NCI-H1092 (cell line): Measurements from ENCODE around the gene TIGD1.

Source experiments
- DNase-seq: peaks from one replicate; lab custom pipeline; 2025; lab: John Stamatoyannopoulos, UW

TIGD1 gene

GRCh38 chr2:232550354-232551249 is at the start of gene TIGD1, which contains the start of gene EIF4E2:
Gene TIGD1 (minus strand): TSS chr2:232550557. CDS start chr2:232549882, 675 bp downstream.
Gene EIF4E2 (plus strand): TSS chr2:232550689. CDS start chr2:232550725, 36 bp downstream.
- DNase-seq, result peak; percentile 83

- DNase-seq, result no peak
Observed at GRCh38 chr2:232598293-232598692, 47.9 kb upstream of the TIGD1 start.

GRCh38 chr2:232597362-232598079 is 47.2 kb upstream of the TIGD1 start:
- no peak for DNase-seq

- DNase-seq, result no peak
Observed at GRCh38 chr2:232593982-232594381, 43.6 kb upstream of the TIGD1 start.

- DNase-seq, result no peak
Observed at GRCh38 chr2:232592772-232593395, 42.5 kb upstream of the TIGD1 start.

- no peak for DNase-seq
Observed at GRCh38 chr2:232588680-232589585, 38.6 kb upstream of the TIGD1 start.

- DNase-seq, result no peak
Observed at GRCh38 chr2:232588031-232588430, 37.7 kb upstream of the TIGD1 start.

GRCh38 chr2:232587512-232587911 is 37.2 kb upstream of the TIGD1 start:
- no peak for DNase-seq

- DNase-seq, result no peak
Observed at GRCh38 chr2:232586943-232587505, 36.7 kb upstream of the TIGD1 start.

- no peak for DNase-seq
Observed at GRCh38 chr2:232584238-232584637, 33.9 kb upstream of the TIGD1 start.

- no peak for DNase-seq
Observed at GRCh38 chr2:232581725-232582124, 31.4 kb upstream of the TIGD1 start.

- DNase-seq, result no peak
Observed at GRCh38 chr2:232580648-232580981, 30.3 kb upstream of the TIGD1 start.

- no peak for DNase-seq
Observed at GRCh38 chr2:232578626-232579025, 28.3 kb upstream of the TIGD1 start.

GRCh38 chr2:232577841-232578240 is 27.5 kb upstream of the TIGD1 start:
- DNase-seq, result no peak

- no peak for DNase-seq
Observed at GRCh38 chr2:232576995-232577394, 26.6 kb upstream of the TIGD1 start.

GRCh38 chr2:232575404-232575746 is 25.0 kb upstream of the TIGD1 start:
- DNase-seq, result no peak

- no peak for DNase-seq
Observed at GRCh38 chr2:232574674-232575403, 24.5 kb upstream of the TIGD1 start.

GRCh38 chr2:232573771-232574435 is 23.5 kb upstream of the TIGD1 start:
- DNase-seq, result no peak

GRCh38 chr2:232573042-232573441 is 22.7 kb upstream of the TIGD1 start:
- DNase-seq, result no peak

- no peak for DNase-seq
Observed at GRCh38 chr2:232571026-232571474, 20.7 kb upstream of the TIGD1 start.
